HG03159 (cell line): ENCODE measurements around the gene EXOC6B.

Experiments
- ATAC-seq: cut with Tn5 transposase; IDR thresholded peaks from one replicate; pipeline ENCODE4 v1.9.1; 2021; ENCODE audit warnings: mild to moderate bottlenecking, moderate library complexity; ENCODE audit not compliant: unreplicated experiment

Gene EXOC6B

DNA sequence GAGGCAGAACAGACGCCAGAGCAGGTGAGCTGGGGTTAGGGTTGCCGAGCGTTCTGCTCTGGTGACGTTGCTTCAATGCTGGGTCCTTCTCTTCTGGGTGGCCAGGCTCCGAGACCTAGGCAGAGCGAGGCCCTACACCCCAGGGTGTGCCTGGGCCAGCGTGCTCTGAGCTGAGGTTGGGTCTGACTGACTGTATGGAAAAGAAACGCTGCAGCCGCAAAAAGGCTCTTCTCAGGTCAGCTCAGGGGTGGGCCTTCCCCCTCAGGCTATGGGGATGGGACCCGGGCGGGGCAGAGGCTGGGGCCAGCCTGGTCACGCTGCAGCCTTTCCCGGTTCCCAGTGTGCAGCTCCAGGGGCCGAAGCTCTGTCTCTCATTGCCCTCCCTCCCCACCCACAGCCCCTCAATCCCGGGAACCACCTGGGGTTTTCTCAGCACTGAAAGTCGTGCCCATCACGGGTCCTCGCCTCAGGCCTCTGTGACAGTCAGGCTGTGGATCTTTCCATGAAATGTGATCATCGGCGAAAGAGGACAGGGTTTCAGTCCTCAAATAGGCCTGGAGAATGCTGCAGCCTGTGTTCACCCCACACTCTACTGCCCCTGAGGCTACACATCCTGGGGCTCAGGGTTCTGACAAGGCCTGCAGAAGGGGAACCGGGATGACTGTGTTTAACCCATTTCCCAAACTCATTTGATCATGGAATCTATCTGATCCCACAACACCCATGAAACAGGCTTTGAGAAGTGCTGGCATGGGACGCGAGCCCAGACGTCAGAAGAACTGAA, 697.6 kb downstream of the EXOC6B start:
- no peak for ATAC-seq

DNA sequence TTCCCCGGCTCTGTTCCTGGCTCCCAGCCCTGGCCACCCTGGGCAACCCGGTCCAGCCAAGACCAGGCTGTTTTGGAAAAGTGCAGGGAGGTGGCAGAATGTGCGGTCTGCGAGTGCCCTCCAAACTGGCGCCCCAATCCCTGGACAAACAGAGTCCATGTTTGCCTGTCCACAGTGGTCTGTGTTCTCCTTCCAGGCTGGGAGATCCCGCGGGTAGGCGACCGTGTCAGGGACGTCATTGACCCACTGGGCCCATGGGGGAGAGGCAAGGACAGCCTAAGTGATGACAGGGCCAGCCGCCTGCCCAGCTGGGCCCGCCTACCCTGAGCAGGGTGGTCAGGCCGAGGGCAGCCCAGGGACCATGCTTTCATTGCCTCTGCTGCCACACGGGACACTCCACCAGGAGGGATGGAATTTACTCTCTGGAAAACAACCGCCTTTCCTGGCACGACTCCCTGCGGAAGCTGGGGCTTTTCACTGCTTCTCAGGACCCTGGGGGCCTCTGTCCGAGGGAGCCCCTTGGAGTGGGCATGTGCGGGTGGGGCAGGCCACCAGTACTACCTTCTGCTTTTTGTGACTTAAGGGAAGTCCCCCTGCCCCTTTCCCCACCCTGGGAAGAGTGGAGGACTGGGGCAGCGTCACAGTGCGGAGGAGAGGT, 698.3 kb downstream of the EXOC6B start:
- no peak for ATAC-seq

DNA sequence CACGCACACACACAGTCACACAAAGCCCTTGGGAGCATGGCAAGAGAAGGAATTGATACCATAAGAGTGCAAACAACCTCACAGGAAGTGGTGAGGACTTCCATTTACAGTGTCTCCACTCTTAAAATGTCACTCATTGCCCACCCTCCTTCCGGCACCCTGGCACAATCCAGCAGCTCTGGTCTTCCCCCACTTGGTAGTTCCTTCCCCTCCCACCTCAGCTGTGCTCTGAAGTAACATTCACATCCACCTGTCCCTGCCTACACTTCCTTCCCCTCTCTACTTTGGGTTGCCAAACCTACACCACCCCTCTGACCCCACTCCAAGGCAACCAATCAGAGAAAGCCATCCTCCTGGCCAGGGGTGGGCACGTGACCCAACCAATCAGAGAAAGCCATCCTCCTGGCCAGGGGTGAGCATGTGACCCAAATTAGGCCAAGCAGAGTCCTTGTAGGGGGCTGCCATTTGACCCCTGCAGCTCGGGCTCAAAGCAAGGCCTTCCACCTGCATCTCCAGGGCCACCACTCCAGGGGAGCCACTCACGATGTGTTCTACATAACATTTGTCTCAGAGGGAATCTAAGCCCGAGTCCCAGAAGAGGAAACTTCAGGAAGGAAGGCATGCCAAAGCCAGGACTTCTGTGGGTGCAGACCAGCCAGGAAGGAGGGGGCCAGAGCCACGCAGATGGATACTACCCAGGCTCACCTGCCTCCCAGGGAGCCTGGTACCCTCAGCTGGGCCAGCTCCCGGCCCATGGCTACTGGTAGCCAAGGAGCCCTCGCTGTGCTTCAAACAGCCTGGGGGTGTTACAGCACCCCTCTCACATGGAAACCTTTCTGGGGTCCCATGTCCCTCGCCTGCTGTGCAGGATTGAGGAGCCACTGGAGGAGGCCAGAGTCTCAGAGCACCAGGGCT, 699.4 kb downstream of the EXOC6B start:
- ATAC-seq: no peak
